Mammary epithelial cell (primary cell): ENCODE data around the gene NUSAP1.

Source experiments
- EZH2 ChIP-seq: IDR thresholded peaks from 2 replicates; pipeline ENCODE4 v1.6.1; 2012; ENCODE audit warnings: low read length, inconsistent platforms, borderline replicate concordance
- TF ChIP-seq, protein P1 (sequence below), 2 donors: IDR thresholded peaks in 1 of 2; conservative IDR thresholded peaks in 1 of 2; 2 replicates each; pipeline ENCODE4 v1.5.1; 2011 to 2012; ENCODE audit warnings: inconsistent platforms in 2 of 2, low read length in 2 of 2, mild to moderate bottlenecking in 2 of 2, control low read depth in 1 of 2, low read depth in 1 of 2; ENCODE audit not compliant: insufficient read depth in 1 of 2; ENCODE audit errors: extremely low read depth in 1 of 2

GRCh38 chr15:41283653-41284426, 48.8 kb upstream of the NUSAP1 start:
- TF ChIP-seq, protein P1, sequence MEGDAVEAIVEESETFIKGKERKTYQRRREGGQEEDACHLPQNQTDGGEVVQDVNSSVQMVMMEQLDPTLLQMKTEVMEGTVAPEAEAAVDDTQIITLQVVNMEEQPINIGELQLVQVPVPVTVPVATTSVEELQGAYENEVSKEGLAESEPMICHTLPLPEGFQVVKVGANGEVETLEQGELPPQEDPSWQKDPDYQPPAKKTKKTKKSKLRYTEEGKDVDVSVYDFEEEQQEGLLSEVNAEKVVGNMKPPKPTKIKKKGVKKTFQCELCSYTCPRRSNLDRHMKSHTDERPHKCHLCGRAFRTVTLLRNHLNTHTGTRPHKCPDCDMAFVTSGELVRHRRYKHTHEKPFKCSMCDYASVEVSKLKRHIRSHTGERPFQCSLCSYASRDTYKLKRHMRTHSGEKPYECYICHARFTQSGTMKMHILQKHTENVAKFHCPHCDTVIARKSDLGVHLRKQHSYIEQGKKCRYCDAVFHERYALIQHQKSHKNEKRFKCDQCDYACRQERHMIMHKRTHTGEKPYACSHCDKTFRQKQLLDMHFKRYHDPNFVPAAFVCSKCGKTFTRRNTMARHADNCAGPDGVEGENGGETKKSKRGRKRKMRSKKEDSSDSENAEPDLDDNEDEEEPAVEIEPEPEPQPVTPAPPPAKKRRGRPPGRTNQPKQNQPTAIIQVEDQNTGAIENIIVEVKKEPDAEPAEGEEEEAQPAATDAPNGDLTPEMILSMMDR (conservative IDR thresholded peaks at IDR 0.05 in 1 of 2, IDR thresholded peaks at IDR 0.05 in 1 of 2; ENCODE audit: extremely low read depth in 1 of 2, insufficient read depth in 1 of 2, low read depth in 1 of 2, low read length in 2 of 2) = no peak
- no peak for TF ChIP-seq EZH2
